C4-2B (cell line): Measurements from ENCODE around the gene CYB561.

Experiments used
- ZFX ChIP-seq: fragments of 450-650 bp; IDR thresholded peaks from 2 replicates; pipeline ENCODE4 v1.6.1; 2017
- TF ChIP-seq, protein P1 (sequence below): fragments of 450-650 bp; conservative IDR thresholded peaks from 2 replicates; pipeline ENCODE4 v1.5.1; 2017; ENCODE audit warnings: mild to moderate bottlenecking

GRCh38 chr17:63442549-63443035 is 3.5 kb downstream of the CYB561 start:
- TF ChIP-seq, protein P1, sequence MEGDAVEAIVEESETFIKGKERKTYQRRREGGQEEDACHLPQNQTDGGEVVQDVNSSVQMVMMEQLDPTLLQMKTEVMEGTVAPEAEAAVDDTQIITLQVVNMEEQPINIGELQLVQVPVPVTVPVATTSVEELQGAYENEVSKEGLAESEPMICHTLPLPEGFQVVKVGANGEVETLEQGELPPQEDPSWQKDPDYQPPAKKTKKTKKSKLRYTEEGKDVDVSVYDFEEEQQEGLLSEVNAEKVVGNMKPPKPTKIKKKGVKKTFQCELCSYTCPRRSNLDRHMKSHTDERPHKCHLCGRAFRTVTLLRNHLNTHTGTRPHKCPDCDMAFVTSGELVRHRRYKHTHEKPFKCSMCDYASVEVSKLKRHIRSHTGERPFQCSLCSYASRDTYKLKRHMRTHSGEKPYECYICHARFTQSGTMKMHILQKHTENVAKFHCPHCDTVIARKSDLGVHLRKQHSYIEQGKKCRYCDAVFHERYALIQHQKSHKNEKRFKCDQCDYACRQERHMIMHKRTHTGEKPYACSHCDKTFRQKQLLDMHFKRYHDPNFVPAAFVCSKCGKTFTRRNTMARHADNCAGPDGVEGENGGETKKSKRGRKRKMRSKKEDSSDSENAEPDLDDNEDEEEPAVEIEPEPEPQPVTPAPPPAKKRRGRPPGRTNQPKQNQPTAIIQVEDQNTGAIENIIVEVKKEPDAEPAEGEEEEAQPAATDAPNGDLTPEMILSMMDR, result no peak
- no peak for TF ChIP-seq ZFX
